Heart left ventricle (tissue), 13 donors: ENCODE data around the gene MIA2.

Experiments
- POLR2A ChIP-seq, 2 donors: fragments of 450-650 bp; IDR thresholded peaks; one replicate each; pipeline ENCODE4 v1.6.1; 2017; ENCODE audit warnings: antibody characterized with exemption in 2 of 2, mild to moderate bottlenecking in 2 of 2, moderate library complexity in 2 of 2
- TF ChIP-seq, protein P1 (sequence below), 12 donors: fragments of 200-600 bp; sonication (generic) in 4 of 12; IDR thresholded peaks; one replicate each; pipeline versions ENCODE4 v1.5.0 to v1.8.0; 2018 to 2022; ENCODE audit warnings: antibody characterized with exemption in 12 of 12, mild to moderate bottlenecking in 5 of 12
- donor health status: ischemic (EF 13 %, LVEDD 7.1; RV severe dilation, severe dysfunction).
- donor health status: DM: no; HTN: yes; CAD: no.
- donor health status: DM: no; HTN: no; CAD: no.
- donor health status: ischemic (EF 25% LVEDD 6.9; RV normal size, moderate dysfunction).
- donor health status: ischemic (EF 25% LVEDD 5.7; RV mildly dilated, moderate dysfunction).
- donor health status: ischemic (EF 35%, LVEDD 5.7; RV mildly dilated, moderate dysfunction).
- donor health status: nonischemic (EF 11% LVEDD 7.7; RV severe dilation, severe dysfunction).
- donor health status: DM: yes; HTN: yes; CAD: no.
- donor health status: PGD.
- donor health status: ischemic (EF 29% LVEDD 5.4; RV normal size, mild dysfunction).
- donor health status: nonischemic (EF 23%, LVEDD 6.1; RV moderate dilation, normal function).

DNA sequence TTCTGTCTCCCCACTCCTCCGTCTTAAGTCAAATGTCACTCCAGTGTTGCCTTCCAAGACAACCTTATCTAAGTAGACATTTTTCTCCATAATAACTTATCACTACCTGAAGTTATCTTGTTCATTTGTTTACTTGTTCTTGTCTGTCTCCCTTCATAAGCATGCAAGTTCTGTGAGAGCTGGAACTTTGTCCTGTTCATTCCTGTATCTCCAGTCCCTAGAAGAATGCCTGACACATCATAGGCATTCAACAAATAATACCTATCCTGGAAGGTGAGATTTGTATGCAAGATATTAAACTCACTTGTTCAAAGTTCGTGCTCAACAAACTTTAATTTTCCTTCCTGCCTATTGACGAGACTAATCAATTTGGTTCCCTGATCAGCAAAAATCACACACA is 5.7 kb upstream of the MIA2 start:
- TF ChIP-seq POLR2A (IDR thresholded peaks at IDR 0.05): no peak
- TF ChIP-seq, protein P1, sequence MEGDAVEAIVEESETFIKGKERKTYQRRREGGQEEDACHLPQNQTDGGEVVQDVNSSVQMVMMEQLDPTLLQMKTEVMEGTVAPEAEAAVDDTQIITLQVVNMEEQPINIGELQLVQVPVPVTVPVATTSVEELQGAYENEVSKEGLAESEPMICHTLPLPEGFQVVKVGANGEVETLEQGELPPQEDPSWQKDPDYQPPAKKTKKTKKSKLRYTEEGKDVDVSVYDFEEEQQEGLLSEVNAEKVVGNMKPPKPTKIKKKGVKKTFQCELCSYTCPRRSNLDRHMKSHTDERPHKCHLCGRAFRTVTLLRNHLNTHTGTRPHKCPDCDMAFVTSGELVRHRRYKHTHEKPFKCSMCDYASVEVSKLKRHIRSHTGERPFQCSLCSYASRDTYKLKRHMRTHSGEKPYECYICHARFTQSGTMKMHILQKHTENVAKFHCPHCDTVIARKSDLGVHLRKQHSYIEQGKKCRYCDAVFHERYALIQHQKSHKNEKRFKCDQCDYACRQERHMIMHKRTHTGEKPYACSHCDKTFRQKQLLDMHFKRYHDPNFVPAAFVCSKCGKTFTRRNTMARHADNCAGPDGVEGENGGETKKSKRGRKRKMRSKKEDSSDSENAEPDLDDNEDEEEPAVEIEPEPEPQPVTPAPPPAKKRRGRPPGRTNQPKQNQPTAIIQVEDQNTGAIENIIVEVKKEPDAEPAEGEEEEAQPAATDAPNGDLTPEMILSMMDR (IDR thresholded peaks at IDR 0.05): no peak
